K562 (cell line): Measurements from ENCODE around the gene ANK3. TPM values are rescaled to one million over a fixed set of nuclear protein-coding genes. Genes with fewer than 3 reads are reported as not detected.

Experiments
- ATAC-seq: fragments of 200-7000 bp; cut with Tn5 transposase; 3 replicates; pipeline ENCODE4 v1.9.1; 2020; ENCODE audit warnings: moderate library complexity
- BruUV-seq: library from RNA; stranded (reverse); fragments of 400-500 nt; replicated peaks from 2 replicates; lab custom pipeline; 2021; lab: Mats Ljungman, UMichigan
- CTCF ChIA-PET: fragments of 300-600 bp; formaldehyde crosslinking; extraction: SDS; loops from one replicate; lab custom pipeline; 2021; ENCODE audit warnings: low intra/inter-chr PET ratio; lab: Yijun Ruan, JAX
- POLR2A ChIA-PET: fragments of 300-600, 350-650 bp; sonication (Branson Sonifier 250); formaldehyde crosslinking; extraction: SDS; loops from one replicate; lab custom pipeline; 2021; ENCODE audit warnings: antibody characterized with exemption, inconsistent platforms; lab: Yijun Ruan, JAX
- DNase-seq, 4 experiments: peaks; one replicate each; pipeline versions ENCODE4 v3.0.0 to v3.0.0-alpha.2; 2011 to 2018; ENCODE audit warnings: low spot score in 3 of 4, mixed read lengths in 3 of 4; ENCODE audit errors: extremely low read depth in 1 of 4
- FAIRE-seq: peaks from 2 replicates; lab custom pipeline; 2011; peaks lifted over from hg19 to GRCh38; lab: Jason Lieb, UNC
- H2AFZ ChIP-seq: 2 replicates; pipeline ENCODE4 v1.6.0; 2011; ENCODE audit warnings: low read depth, low read length, control low read depth, inconsistent platforms
- H3K27ac ChIP-seq: fragments of 200-600 bp; 3 replicates; pipeline ENCODE4 v1.8.0; 2011; ENCODE audit warnings: low read depth, mild to moderate bottlenecking, control low read depth, inconsistent platforms, low read length, moderate library complexity, mixed read lengths; ENCODE audit errors: extremely low read depth
- H3K27me3 ChIP-seq, 2 experiments: fragments of 300-600 bp in 1 of 2; 2 replicates in 1 of 2; 3 replicates in 1 of 2; pipeline versions ENCODE4 v1.6.0 to v1.8.0; 2011; ENCODE audit warnings: inconsistent platforms in 2 of 2, low read length in 2 of 2, mild to moderate bottlenecking in 1 of 2, mixed read lengths in 1 of 2, moderate library complexity in 1 of 2; ENCODE audit not compliant: control insufficient read depth in 2 of 2, insufficient read depth in 2 of 2
- H3K36me3 ChIP-seq: fragments of 300-600 bp; 3 replicates; pipeline ENCODE4 v1.8.0; 2011; ENCODE audit warnings: mild to moderate bottlenecking, low read length, inconsistent platforms; ENCODE audit not compliant: control insufficient read depth, insufficient read depth
- H3K4me1 ChIP-seq, 2 experiments: fragments of 200-600 bp in 1 of 2; replicated peaks in 1 of 2; 2 replicates in 1 of 2; 3 replicates in 1 of 2; pipeline versions ENCODE4 v1.5.1 to v1.8.0; 2011; ENCODE audit warnings: inconsistent platforms in 2 of 2, low read length in 2 of 2, mild to moderate bottlenecking in 1 of 2, mixed read lengths in 1 of 2, moderate library complexity in 1 of 2; ENCODE audit not compliant: control insufficient read depth in 2 of 2, insufficient read depth in 2 of 2
- H3K4me2 ChIP-seq: 2 replicates; pipeline ENCODE4 v1.6.1; 2011; ENCODE audit warnings: low read length, control low read depth, inconsistent platforms, mixed read lengths; ENCODE audit not compliant: insufficient read depth
- H3K4me3 ChIP-seq: fragments of 200-600 bp; sonication (generic), shearing (Covaris generic); 2 replicates; pipeline ENCODE4 v1.5.1; 2016; ENCODE audit warnings: control low read depth, inconsistent platforms
- H3K79me2 ChIP-seq: fragments of 200-600 bp; 3 replicates; pipeline ENCODE4 v1.8.0; 2011; ENCODE audit warnings: low read length, inconsistent platforms; ENCODE audit not compliant: control insufficient read depth, insufficient read depth
- H3K9ac ChIP-seq, 2 experiments: 2 replicates each; pipeline versions ENCODE4 v1.6.0 to v1.6.1; 2011; ENCODE audit warnings: low read depth in 2 of 2, low read length in 2 of 2, control low read depth in 1 of 2, inconsistent platforms in 1 of 2, mild to moderate bottlenecking in 1 of 2, mixed read lengths in 1 of 2; ENCODE audit not compliant: insufficient read depth in 1 of 2
- H3K9me1 ChIP-seq: one replicate; pipeline ENCODE4 v1.6.0; 2011; ENCODE audit warnings: inconsistent platforms, mild to moderate bottlenecking, low read length, moderate library complexity; ENCODE audit not compliant: control insufficient read depth, insufficient read depth
- H3K9me3 ChIP-seq: replicated peaks from 2 replicates; pipeline ENCODE4 v1.5.1; 2011; ENCODE audit warnings: low read depth, low read length, inconsistent platforms; ENCODE audit not compliant: control insufficient read depth, insufficient read depth
- H4K20me1 ChIP-seq: replicated peaks from 2 replicates; pipeline ENCODE4 v1.6.1; 2011; ENCODE audit warnings: low read length, inconsistent platforms, mixed read lengths; ENCODE audit not compliant: control insufficient read depth, insufficient read depth
- BACH1 ChIP-seq: fragments of 200-800 bp; sonication (Bioruptor generic); IDR thresholded peaks from 2 replicates; pipeline ENCODE4 v1.6.1; 2016; ENCODE audit warnings: missing genetic modification characterization, missing compliant biosample characterization
- HDAC1 ChIP-seq, 2 experiments: fragments of 450-650 bp; IDR thresholded peaks; 2 replicates each; pipeline ENCODE4 v1.6.1; 2016 to 2017; ENCODE audit warnings: inconsistent platforms in 1 of 2, mild to moderate bottlenecking in 1 of 2, moderate library complexity in 1 of 2
- NCOA2 ChIP-seq, 2 experiments: fragments of 450-650 bp; IDR thresholded peaks; 2 replicates each; pipeline ENCODE4 v1.6.1; 2018; ENCODE audit warnings: mild to moderate bottlenecking in 2 of 2, moderate library complexity in 1 of 2; ENCODE audit not compliant: partially characterized antibody in 2 of 2
- WGBS: fragments of 100-300 bp; shearing (Covaris generic); methylation state at CpG from one replicate; pipeline ENCODE4 v1.1.6; 2016; ENCODE audit warnings: low coverage, mixed read lengths; ENCODE audit not compliant: insufficient coverage; ENCODE audit errors: missing lambda C conversion rate; 5-methylcytosine and 5-hydroxymethylcytosine counted together
- in situ Hi-C: fragments of 300-500 bp; cut with MboI; formaldehyde crosslinking; loops from 4 replicates; pipeline ENCODE4 v1.15.0; 2018; ENCODE audit warnings: inconsistent platforms, mixed read lengths
- intact Hi-C: fragments of 100-400 bp; cut with micrococcal nuclease; formaldehyde crosslinking; loops from 2 replicates; pipeline ENCODE4 v1.14.2; 2022
- polyA plus RNA-seq, 8 experiments: library from polyadenylated mRNA; depleted of rRNA in 4 of 8; stranded (reverse) in 5 of 8; unstranded in 3 of 8; fragments of >200 nt; fragmentation: Nextera tagmentation in 2 of 8; fragmentation: Illumina TruSeq in 1 of 8; extraction: Ambion mirVana in 2 of 8; extraction: Trizol in 1 of 8; gene quantifications; 2 replicates each; pipeline versions ENCODE4 v1.2.1 to v1.2.3, GENCODE V29; 2011 to 2014; ENCODE audit warnings: inconsistent platforms in 1 of 8, missing spikeins in 1 of 8
- total RNA-seq, 7 experiments: library from RNA; depleted of rRNA in 6 of 7; stranded (reverse); fragments of >200 nt in 6 of 7; fragmentation: Illumina TruSeq in 2 of 7; extraction: Trizol in 2 of 7; gene quantifications; 2 replicates each; pipeline versions ENCODE4 v1.2.1 to v1.2.3, GENCODE V29; 2011 to 2021; ENCODE audit warnings: low replicate concordance in 1 of 7
- TF ChIP-seq, protein P1 (sequence below): fragments of 200-800 bp; sonication (Bioruptor generic); IDR thresholded peaks from 2 replicates; pipeline ENCODE4 v1.6.1; 2017; ENCODE audit warnings: missing genetic modification characterization, missing compliant biosample characterization
- TF ChIP-seq, protein P2 (sequence below), 2 experiments: fragments of 450-650 bp; IDR thresholded peaks; 2 replicates each; pipeline ENCODE4 v1.6.1; 2016; ENCODE audit warnings: mild to moderate bottlenecking in 2 of 2, borderline replicate concordance in 1 of 2, low read depth in 1 of 2, moderate library complexity in 1 of 2
- TF ChIP-seq, protein P3 (sequence below): fragments of 250-450 bp; sonication (Bioruptor Pico); IDR thresholded peaks from 2 replicates; pipeline ENCODE4 v1.5.0; 2021

The ANK3 gene
- total and polyA plus RNA-seq, 9 of the 15 experiments (the other 6 are each of a cell fraction or from before 2014, with no cell fraction given) = 10.0 to 32.3 (median 17.9) TPM

DNA sequence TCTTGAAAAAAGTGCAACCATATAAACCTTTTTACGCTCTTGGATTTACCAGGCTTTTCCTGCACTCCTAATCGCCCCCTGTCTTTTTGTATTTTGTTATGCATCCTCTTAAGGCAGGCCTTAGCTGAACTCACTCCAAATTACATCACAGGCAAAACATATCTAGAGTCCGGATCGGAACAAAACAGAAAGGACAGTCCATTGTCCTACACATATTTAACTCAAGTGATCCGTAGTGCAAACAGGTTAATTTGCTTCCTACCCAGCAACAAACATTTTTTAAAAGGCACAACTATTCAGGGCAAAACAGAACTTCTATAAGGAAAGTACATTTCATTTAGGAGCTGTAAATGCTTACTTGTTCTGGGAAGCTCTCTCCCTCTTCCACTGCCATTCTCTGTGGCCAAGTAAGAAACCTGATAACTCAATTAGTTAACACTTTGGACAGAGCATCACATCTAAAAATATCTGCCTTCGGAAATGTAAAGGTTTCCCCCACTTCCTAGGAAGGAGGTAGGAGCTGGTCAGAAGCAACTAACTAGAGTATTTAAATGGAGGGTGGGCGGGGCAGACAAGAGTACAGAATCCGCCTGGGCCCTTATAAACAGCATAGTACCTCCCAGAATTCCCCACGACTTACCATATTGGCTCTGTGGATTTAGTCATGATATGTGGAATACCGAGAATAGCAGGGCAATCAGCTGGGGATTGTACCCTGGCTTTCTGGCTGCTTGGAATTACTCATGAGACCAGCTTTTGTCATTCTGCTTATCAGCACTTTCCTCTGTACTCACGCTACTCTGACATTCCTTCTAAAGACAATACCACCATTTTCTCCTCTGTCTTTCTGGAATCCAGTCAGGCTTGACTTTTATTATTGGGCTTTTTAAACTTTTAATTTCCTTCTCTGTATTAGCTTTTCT lies 89.5 kb downstream of the ANK3 start (continued):
- TF ChIP-seq BACH1 = 0 out of 2 replicates have a peak, but pooled peaks have one; percentile 34
- peak in 1 of 2 experiments; percentile 18; a peak in 2 of 4 replicates for TF ChIP-seq HDAC1 (IDR thresholded peaks at IDR 0.05)

DNA sequence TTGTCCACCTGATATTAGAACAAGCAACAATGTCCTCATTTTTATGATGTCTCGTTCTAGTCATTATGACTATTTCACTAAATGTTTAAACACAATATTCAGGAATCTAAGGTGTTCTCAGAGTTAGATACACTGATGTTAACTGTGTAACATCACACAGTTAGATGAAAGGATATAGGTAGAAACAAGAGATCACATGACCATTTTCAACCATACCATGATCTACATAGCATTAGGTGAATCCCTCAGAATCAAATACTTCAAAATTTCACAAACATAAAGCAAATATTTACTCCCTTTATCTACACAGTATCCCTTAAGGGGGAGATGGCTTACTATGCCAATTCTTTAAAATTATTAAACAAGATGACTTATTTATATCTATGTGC lies 90.3 kb downstream of the ANK3 start:
- no peak for DNase-seq
- H3K27ac ChIP-seq = peak overlapping the region; percentile 88; the same call in 2 of the 3 replicates
- H3K4me3 ChIP-seq = peak overlapping the region; percentile 36
- ChIA-PET CTCF (interaction anchor here (0.6 to 1.0 kb wide), 2 partner anchors 126 to 200 kb away, joined by 3 to 4 read pairs; no protein-coding TSS in a partner anchor), POLR2A (interaction anchor here (0.7 to 4.3 kb wide), 9 partner anchors 10 to 652 kb away, joined by 3 to 28 read pairs (median 4); no protein-coding TSS in a partner anchor)
- H3K9me3 ChIP-seq = no peaks in the 10 kb centered on the region
- no TSS peak for BruUV-seq
- no peaks in the 10 kb centered on the region for H3K9me1 ChIP-seq
- peak overlapping the region; percentile 97 for H2AFZ ChIP-seq
- H3K27me3 ChIP-seq = no peaks in the 10 kb centered on the region
- H3K36me3 ChIP-seq = no peaks in the 10 kb centered on the region
- H4K20me1 ChIP-seq = no peaks in the 10 kb centered on the region
- peaks cover 2 to 17% of the 10 kb centered on the region in 2 experiments; a peak in 3 of 5 replicates for H3K4me1 ChIP-seq
- peak overlapping the region in 1 of 2 experiments; percentile 77; a peak in 2 of 4 replicates for H3K9ac ChIP-seq
- no peak for FAIRE-seq
- ATAC-seq = peak; percentile 35
- intact Hi-C loops = loop anchor here (2.0 to 10.0 kb wide), 2 partner anchors 61 to 485 kb away; no protein-coding TSS in a partner anchor
- H3K79me2 ChIP-seq = peaks cover 29% of the 10 kb centered on the region
- in situ Hi-C loops = no loop called here
- peak overlapping the region; percentile 81 for H3K4me2 ChIP-seq
- 0% methylated on average over 1 of the region's 1 CpG for WGBS
- TF ChIP-seq NCOA2 (IDR thresholded peaks at IDR 0.05; ENCODE audit: partially characterized antibody in 2 of 2) = no peak
- TF ChIP-seq, protein P1, sequence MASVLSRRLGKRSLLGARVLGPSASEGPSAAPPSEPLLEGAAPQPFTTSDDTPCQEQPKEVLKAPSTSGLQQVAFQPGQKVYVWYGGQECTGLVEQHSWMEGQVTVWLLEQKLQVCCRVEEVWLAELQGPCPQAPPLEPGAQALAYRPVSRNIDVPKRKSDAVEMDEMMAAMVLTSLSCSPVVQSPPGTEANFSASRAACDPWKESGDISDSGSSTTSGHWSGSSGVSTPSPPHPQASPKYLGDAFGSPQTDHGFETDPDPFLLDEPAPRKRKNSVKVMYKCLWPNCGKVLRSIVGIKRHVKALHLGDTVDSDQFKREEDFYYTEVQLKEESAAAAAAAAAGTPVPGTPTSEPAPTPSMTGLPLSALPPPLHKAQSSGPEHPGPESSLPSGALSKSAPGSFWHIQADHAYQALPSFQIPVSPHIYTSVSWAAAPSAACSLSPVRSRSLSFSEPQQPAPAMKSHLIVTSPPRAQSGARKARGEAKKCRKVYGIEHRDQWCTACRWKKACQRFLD (CRISPR knock-in tag) = 0 out of 2 replicates have a peak, but pooled peaks have one; percentile 40
- TF ChIP-seq, protein P2, sequence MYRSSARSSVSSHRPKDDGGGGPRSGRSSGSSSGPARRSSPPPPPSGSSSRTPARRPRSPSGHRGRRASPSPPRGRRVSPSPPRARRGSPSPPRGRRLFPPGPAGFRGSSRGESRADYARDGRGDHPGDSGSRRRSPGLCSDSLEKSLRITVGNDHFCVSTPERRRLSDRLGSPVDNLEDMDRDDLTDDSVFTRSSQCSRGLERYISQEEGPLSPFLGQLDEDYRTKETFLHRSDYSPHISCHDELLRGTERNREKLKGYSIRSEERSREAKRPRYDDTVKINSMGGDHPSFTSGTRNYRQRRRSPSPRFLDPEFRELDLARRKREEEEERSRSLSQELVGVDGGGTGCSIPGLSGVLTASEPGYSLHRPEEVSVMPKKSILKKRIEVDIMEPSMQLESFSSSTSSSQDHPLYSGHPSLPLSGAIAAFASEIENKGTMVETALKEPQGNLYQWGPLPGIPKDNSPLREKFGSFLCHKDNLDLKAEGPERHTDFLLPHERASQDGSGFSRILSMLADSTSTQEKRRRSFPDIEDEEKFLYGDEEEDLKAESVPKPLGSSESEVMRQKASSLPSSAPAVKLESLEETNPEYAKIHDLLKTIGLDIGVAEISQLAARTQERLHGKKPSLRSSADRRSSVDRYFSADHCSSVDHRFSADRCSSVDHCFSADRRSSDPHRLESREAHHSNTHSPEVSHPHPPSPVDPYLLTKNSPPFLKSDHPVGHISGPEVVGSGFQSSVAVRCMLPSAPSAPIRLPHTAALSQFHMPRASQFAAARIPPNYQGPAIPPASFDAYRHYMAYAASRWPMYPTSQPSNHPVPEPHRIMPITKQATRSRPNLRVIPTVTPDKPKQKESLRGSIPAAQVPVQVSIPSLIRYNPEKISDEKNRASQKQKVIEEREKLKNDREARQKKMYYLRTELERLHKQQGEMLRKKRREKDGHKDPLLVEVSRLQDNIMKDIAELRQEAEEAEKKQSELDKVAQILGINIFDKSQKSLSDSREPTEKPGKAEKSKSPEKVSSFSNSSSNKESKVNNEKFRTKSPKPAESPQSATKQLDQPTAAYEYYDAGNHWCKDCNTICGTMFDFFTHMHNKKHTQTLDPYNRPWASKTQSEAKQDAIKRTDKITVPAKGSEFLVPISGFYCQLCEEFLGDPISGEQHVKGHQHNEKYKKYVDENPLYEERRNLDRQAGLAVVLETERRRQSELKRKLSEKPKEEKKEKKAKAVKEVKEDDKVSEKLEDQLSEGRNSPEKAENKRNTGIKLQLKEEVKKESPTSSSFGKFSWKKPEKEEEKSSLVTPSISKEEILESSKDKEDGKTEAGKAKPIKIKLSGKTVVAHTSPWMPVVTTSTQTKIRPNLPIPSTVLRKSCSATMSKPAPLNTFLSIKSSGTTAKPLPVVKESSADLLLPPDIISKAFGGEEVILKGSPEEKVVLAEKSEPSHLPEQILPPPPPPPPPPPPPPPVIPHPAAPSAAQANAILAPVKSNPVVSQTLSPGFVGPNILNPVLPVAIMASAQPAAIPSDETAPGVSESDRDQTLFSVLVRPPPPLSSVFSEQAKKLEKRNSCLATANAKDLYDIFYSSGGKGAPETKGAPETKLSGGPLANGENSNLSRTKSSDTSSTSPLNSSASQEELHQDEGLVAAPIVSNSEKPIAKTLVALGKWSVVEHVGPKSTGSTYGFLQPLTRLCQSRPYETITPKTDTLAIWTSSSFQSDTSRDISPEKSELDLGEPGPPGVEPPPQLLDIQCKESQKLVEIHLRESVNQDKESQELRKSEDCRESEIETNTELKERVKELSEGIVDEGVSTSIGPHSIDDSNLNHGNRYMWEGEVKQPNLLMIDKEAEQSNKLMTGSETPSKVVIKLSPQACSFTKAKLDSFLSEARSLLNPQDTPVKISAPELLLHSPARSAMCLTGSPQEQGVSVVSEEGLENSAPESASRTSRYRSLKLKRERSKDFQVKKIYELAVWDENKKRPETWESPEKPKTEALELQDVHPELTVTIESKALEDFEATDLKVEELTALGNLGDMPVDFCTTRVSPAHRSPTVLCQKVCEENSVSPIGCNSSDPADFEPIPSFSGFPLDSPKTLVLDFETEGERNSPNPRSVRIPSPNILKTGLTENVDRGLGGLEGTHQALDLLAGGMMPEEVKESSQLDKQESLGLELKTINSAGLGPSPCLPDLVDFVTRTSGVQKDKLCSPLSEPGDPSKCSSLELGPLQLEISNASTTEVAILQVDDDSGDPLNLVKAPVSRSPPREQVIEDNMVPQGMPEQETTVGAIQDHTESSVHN (IDR thresholded peaks at IDR 0.05; ENCODE audit: borderline replicate concordance in 1 of 2, low read depth in 1 of 2) = no peak
- TF ChIP-seq, protein P3, sequence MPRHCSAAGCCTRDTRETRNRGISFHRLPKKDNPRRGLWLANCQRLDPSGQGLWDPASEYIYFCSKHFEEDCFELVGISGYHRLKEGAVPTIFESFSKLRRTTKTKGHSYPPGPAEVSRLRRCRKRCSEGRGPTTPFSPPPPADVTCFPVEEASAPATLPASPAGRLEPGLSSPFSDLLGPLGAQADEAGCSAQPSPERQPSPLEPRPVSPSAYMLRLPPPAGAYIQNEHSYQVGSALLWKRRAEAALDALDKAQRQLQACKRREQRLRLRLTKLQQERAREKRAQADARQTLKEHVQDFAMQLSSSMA (CRISPR knock-in tag) = 0 out of 2 replicates have a peak, but pooled peaks have one; percentile 32
